ENCODE measurements around the gene CXCL14. TPM values are rescaled to one million over a fixed set of nuclear protein-coding genes. Genes with fewer than 3 reads are reported as not detected.

CXCL14 gene
- total and polyA plus RNA-seq, 2 of the 13 experiments (the other 11 are each of a cell fraction or from before 2014, with no cell fraction given): not detected

DNA sequence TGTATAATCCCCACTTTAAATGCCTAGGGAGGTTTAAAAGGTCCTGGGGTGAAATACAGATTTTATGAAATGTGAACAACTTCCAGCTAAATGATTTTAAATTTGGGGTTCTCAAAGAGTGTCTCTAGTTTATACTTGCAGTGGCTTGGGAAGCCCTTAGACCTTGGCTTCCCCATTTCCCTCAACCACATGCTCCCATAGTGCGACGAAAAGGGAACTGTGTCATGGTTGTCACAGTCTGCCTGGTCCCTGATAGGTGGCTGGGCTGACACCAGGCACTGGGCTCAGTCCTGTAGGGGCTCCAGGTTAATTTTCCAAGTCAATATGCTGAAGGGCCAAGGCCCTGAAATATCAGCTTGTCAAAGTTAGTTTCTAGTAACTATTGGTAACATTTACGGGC lies 10.4 kb upstream of the CXCL14 start:
- in situ Hi-C loops (cut with HindIII; ENCODE audit: extremely low pct_ligation_motif_present, low pct_unique_long_range_greater_than_20kb): no loop called here
- no peak for ATAC-seq
- no peak for DNase-seq (ENCODE audit: low spot score)
- Histone ChIP-seq H3K9me3 (ENCODE audit: low read length) (no peaks in the 10 kb centered on the region), H3K4me1 (ENCODE audit: insufficient read depth, low read length) (no peaks in the 10 kb centered on the region), H3K36me3 (replicated peaks in 1 of 2; ENCODE audit: control insufficient read depth in 1 of 2, insufficient read depth in 2 of 2, low read length in 2 of 2) (no peaks in the 10 kb centered on the region), H3K9ac (ENCODE audit: insufficient read depth, low read depth, low read length) (no peak overlapping the region), H3K27ac (ENCODE audit: extremely low read length, insufficient read depth, low read length) (no peak overlapping the region), H3K4me3 (replicated peaks in 1 of 3; ENCODE audit: insufficient read depth in 1 of 3, low read depth in 2 of 3, low read length in 3 of 3) (no peak overlapping the region), H3K4me2 (ENCODE audit: low read depth, low read length) (no peak overlapping the region), H3K27me3 (ENCODE audit: control insufficient read depth in 1 of 2, insufficient read depth in 2 of 2, low read length in 2 of 2) (peaks cover 0 to 22% of the 10 kb centered on the region in 2 experiments; a peak in 2 of 5 replicates), H3K79me2 (ENCODE audit: insufficient read depth, low read length) (no peaks in the 10 kb centered on the region), H2AFZ (ENCODE audit: low read length) (no peak overlapping the region), H4K20me1 (ENCODE audit: insufficient read depth, low read length) (no peaks in the 10 kb centered on the region)
- 63% methylated on average over 3 of the region's 3 CpGs for WGBS (ENCODE audit: low lambda C conversion rate)
- FAIRE-seq: no peak
- BruUV-seq (replicated peaks): no TSS peak
- intact Hi-C loops (cut with micrococcal nuclease; ENCODE audit: unreplicated experiment): no loop called here
- ChIA-PET POLR2A (no interaction called here), CTCF (ENCODE audit: low intra/inter-chr PET ratio, low total read pairs) (no interaction called here)
- TF ChIP-seq MIER3 (CRISPR knock-in tag; IDR thresholded peaks at IDR 0.05; ENCODE audit: borderline replicate concordance) (no peak), ZNF282 (IDR thresholded peaks at IDR 0.05; ENCODE audit: partially characterized antibody) (no peak)

- Histone ChIP-seq H3K4me2 (ENCODE audit: low read depth, low read length) (no peak overlapping the region), H3K4me1 (ENCODE audit: insufficient read depth, low read length) (no peaks in the 10 kb centered on the region), H2AFZ (ENCODE audit: low read length) (no peak overlapping the region), H3K79me2 (ENCODE audit: insufficient read depth, low read length) (no peaks in the 10 kb centered on the region), H3K9me3 (ENCODE audit: low read length) (no peaks in the 10 kb centered on the region), H3K27ac (ENCODE audit: extremely low read length, insufficient read depth, low read length) (no peak overlapping the region), H3K4me3 (replicated peaks in 1 of 3; ENCODE audit: insufficient read depth in 1 of 3, low read depth in 2 of 3, low read length in 3 of 3) (no peak overlapping the region), H3K27me3 (ENCODE audit: control insufficient read depth in 1 of 2, insufficient read depth in 2 of 2, low read length in 2 of 2) (peaks cover 0 to 22% of the 10 kb centered on the region in 2 experiments; a peak in 2 of 5 replicates), H3K9ac (ENCODE audit: insufficient read depth, low read depth, low read length) (no peak overlapping the region), H3K36me3 (replicated peaks in 1 of 2; ENCODE audit: control insufficient read depth in 1 of 2, insufficient read depth in 2 of 2, low read length in 2 of 2) (no peaks in the 10 kb centered on the region), H4K20me1 (ENCODE audit: insufficient read depth, low read length) (no peaks in the 10 kb centered on the region)
- intact Hi-C loops (cut with micrococcal nuclease; ENCODE audit: unreplicated experiment) (no loop called here), in situ Hi-C loops (cut with HindIII; ENCODE audit: extremely low pct_ligation_motif_present, low pct_unique_long_range_greater_than_20kb) (no loop called here)
- WGBS (ENCODE audit: low lambda C conversion rate): 10% methylated on average over 17 of the region's 17 CpGs
- TF ChIP-seq, protein P1, sequence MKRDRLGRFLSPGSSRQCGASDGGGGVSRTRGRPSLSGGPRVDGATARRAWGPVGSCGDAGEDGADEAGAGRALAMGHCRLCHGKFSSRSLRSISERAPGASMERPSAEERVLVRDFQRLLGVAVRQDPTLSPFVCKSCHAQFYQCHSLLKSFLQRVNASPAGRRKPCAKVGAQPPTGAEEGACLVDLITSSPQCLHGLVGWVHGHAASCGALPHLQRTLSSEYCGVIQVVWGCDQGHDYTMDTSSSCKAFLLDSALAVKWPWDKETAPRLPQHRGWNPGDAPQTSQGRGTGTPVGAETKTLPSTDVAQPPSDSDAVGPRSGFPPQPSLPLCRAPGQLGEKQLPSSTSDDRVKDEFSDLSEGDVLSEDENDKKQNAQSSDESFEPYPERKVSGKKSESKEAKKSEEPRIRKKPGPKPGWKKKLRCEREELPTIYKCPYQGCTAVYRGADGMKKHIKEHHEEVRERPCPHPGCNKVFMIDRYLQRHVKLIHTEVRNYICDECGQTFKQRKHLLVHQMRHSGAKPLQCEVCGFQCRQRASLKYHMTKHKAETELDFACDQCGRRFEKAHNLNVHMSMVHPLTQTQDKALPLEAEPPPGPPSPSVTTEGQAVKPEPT (CRISPR knock-in tag; IDR thresholded peaks at IDR 0.05; ENCODE audit: low read depth): no peak
- no peak for TF ChIP-seq CENPX (CRISPR knock-in tag; IDR thresholded peaks at IDR 0.05)
- TF ChIP-seq CEBPG (CRISPR knock-in tag; IDR thresholded peaks at IDR 0.05): no peak
- no peak for TF ChIP-seq ZNF615 (CRISPR knock-in tag; IDR thresholded peaks at IDR 0.05; ENCODE audit: borderline replicate concordance)
- TF ChIP-seq, protein P2, sequence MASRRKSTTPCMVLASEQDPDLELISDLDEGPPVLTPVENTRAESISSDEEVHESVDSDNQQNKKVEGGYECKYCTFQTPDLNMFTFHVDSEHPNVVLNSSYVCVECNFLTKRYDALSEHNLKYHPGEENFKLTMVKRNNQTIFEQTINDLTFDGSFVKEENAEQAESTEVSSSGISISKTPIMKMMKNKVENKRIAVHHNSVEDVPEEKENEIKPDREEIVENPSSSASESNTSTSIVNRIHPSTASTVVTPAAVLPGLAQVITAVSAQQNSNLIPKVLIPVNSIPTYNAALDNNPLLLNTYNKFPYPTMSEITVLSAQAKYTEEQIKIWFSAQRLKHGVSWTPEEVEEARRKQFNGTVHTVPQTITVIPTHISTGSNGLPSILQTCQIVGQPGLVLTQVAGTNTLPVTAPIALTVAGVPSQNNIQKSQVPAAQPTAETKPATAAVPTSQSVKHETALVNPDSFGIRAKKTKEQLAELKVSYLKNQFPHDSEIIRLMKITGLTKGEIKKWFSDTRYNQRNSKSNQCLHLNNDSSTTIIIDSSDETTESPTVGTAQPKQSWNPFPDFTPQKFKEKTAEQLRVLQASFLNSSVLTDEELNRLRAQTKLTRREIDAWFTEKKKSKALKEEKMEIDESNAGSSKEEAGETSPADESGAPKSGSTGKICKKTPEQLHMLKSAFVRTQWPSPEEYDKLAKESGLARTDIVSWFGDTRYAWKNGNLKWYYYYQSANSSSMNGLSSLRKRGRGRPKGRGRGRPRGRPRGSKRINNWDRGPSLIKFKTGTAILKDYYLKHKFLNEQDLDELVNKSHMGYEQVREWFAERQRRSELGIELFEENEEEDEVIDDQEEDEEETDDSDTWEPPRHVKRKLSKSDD (CRISPR knock-in tag; IDR thresholded peaks at IDR 0.05; ENCODE audit: low read depth): no peak
- no peak for TF ChIP-seq ZNF430 (CRISPR knock-in tag; IDR thresholded peaks at IDR 0.05)
- TF ChIP-seq MAZ (IDR thresholded peaks at IDR 0.05; ENCODE audit: borderline replicate concordance, low read depth, low read length): no peak
- TF ChIP-seq MAZ (CRISPR knock-in tag; IDR thresholded peaks at IDR 0.05; ENCODE audit: low read depth): no peak
- no peak for TF ChIP-seq TEAD3 (CRISPR knock-in tag; optimal IDR thresholded peaks at IDR 0.05; ENCODE audit: borderline replicate concordance)
- no peak for TF ChIP-seq ZNF354B (CRISPR knock-in tag; IDR thresholded peaks at IDR 0.05)
- no peak for TF ChIP-seq ADNP (CRISPR knock-in tag; IDR thresholded peaks at IDR 0.05)
- DNase-seq (ENCODE audit: low spot score) (no peak), FAIRE-seq (no peak), ATAC-seq (no peak)
- POLR2A ChIA-PET: no interaction called here
- CTCF ChIA-PET (ENCODE audit: low intra/inter-chr PET ratio, low total read pairs): no interaction called here
- BruUV-seq (replicated peaks): no TSS peak
Observed at GRCh38 chr5:135587721-135588663, 9.2 kb upstream of the CXCL14 start.

All from HepG2 (cell line).